GM12878 (cell line): ENCODE measurements around the gene ZNF730.

Experiments used
- CTCF ChIP-seq, 3 experiments: IDR thresholded peaks in 2 of 3; conservative IDR thresholded peaks in 1 of 3; 2 replicates each; pipeline ENCODE4 v1.5.1; 2011; ENCODE audit warnings: low read depth in 3 of 3, low read length in 3 of 3, mild to moderate bottlenecking in 3 of 3, control low read depth in 2 of 3, moderate library complexity in 2 of 3, inconsistent platforms in 1 of 3, mixed read lengths in 1 of 3; ENCODE audit not compliant: control insufficient read depth in 2 of 3, insufficient read depth in 1 of 3; ENCODE audit errors: extremely low read depth in 1 of 3
- HDAC2 ChIP-seq: fragments of 200-600 bp; sonication (generic); IDR thresholded peaks from 2 replicates; pipeline ENCODE4 v1.6.1; 2017
- POLR2A ChIP-seq: IDR thresholded peaks from 2 replicates; pipeline ENCODE4 v1.6.1; 2011; ENCODE audit warnings: low read depth, mild to moderate bottlenecking, low read length
- POLR2AphosphoS5 ChIP-seq: IDR thresholded peaks from 2 replicates; pipeline ENCODE4 v1.6.1; 2011; ENCODE audit warnings: mild to moderate bottlenecking, low read length, inconsistent platforms
- RAD21 ChIP-seq: IDR thresholded peaks from 2 replicates; pipeline ENCODE4 v1.6.1; 2011; ENCODE audit warnings: mild to moderate bottlenecking, low read depth, low read length, moderate library complexity; ENCODE audit not compliant: insufficient read depth
- SUZ12 ChIP-seq: fragments of 200-600 bp; sonication (generic); IDR thresholded peaks from one replicate; pipeline ENCODE4 v1.6.1; 2018; ENCODE audit warnings: antibody characterized with exemption, mild to moderate bottlenecking; ENCODE audit not compliant: unreplicated experiment
- TAF1 ChIP-seq: IDR thresholded peaks from 2 replicates; pipeline ENCODE4 v1.6.1; 2011; ENCODE audit warnings: mild to moderate bottlenecking, low read depth, low read length, borderline replicate concordance
- TCF12 ChIP-seq: IDR thresholded peaks from 2 replicates; pipeline ENCODE4 v1.6.1; 2011; ENCODE audit warnings: low read depth, mild to moderate bottlenecking, low read length
- ZNF274 ChIP-seq: IDR thresholded peaks from one replicate; pipeline ENCODE4 v1.8.0; 2011; ENCODE audit not compliant: insufficient read length, insufficient read depth

- no peak for TF ChIP-seq RAD21
- no peak for TF ChIP-seq CTCF (IDR thresholded peaks at IDR 0.05 in 2 of 3, conservative IDR thresholded peaks at IDR 0.05 in 1 of 3; ENCODE audit: control insufficient read depth in 2 of 3, extremely low read depth in 1 of 3, insufficient read depth in 1 of 3, low read depth in 3 of 3, low read length in 3 of 3)
- TF ChIP-seq POLR2AphosphoS5: no peak
- no peak for TF ChIP-seq POLR2A
- TF ChIP-seq SUZ12: no peak
- no peak for TF ChIP-seq TCF12
- TF ChIP-seq HDAC2: no peak
- TF ChIP-seq TAF1: no peak
- TF ChIP-seq ZNF274: no peak
Measured at GRCh38 chr19:23098988-23099387, 17.8 kb upstream of the ZNF730 start.
